ENCODE data around the gene CSNK1E.

Gene CSNK1E

GRCh38 chr22:38282397-38282796, 34.8 kb downstream of the CSNK1E start:
- no peak for DNase-seq (ENCODE audit: low read depth in 2 of 3, low spot score in 2 of 3)

DNA sequence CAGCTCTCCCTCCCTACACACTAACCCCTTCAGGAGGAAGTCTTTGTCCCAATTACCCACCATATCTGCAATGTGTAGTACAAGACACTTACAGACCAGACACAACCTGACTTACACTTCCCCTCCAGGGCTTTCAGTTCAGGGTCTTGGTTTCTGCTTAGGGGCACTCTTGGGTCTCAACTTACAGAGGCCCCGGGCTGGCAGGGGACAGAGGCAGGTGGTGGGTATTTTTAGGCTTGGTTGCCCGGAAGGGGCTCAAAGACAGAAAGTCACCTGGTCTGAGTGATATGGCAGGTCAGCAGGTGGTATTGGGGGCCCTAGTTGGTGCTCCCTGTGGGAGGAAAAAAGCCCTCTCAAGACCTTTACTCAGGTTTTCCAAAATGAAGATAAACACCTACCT, 41.1 kb downstream of the CSNK1E start:
- DNase-seq (ENCODE audit: low read depth in 2 of 3, low spot score in 2 of 3) = no peak

DNA sequence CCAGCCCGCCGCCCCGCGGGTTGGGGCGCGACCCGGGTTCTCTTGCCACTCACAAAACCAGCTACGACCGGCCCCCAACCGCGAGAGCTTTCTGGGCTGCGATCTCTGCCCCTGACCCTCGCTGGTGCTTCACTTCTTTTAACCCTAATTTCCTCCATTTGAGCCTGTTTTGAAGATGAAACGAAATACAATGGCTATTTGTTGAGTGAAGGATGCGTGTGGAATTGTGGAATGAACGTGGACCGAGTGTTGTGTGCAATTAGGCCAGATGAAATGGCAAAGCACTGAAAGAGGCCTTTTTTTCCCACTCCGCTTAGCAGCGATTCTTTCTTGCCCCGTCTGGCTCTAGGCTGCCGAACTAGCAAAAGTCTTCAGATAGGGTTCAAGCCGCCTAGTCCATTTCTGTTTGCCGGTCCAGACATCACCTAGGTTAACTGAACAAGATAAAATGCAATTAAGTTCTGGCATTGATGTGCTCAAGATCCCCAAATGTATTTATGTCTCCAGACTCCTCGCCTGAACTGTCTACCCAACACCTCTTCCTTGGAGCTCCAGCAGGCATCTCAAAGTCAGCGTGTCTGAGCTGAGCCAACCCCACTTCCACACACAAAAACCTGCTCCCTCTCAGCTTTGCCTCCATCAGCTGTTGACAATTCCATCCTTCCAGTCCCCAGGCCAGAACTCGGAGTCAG, 44.0 kb downstream of the CSNK1E start:
- no peak for DNase-seq (ENCODE audit: low read depth in 2 of 3, low spot score in 2 of 3)

GRCh38 chr22:38272373-38273134, 44.7 kb downstream of the CSNK1E start, which contains the start of gene TMEM184B:
TSS of gene TMEM184B (minus strand) at chr22:38273010. CDS start at chr22:38247961, 25,049 bp downstream.
- DNase-seq (ENCODE audit: low read depth in 2 of 3, low spot score in 2 of 3) = peak; percentile 49 to 71 (median 60)

DNA sequence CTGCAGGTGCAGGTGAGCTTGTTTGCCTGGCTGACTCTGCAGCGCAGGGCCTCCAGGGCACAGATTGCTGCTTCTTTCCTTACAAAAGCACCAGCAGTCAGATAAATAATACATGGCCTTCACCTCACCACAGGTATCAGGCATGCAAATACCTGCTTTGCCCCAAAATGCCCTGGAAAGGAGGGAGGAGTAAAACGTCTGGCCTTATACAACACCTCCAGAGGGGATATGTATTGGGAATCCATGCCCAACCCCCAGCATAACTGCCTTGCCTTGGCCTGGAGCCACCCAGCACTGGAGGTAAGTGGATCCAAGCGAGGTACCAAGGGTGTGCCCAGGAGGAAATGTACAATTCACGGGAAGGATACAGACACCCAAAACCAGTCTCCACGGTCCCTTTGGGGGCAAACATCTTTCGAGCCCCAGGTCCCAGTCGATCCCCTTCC, 45.3 kb downstream of the CSNK1E start:
- no peak for DNase-seq (ENCODE audit: low read depth in 2 of 3, low spot score in 2 of 3)

GRCh38 chr22:38271101-38271500, 46.1 kb downstream of the CSNK1E start:
- DNase-seq (ENCODE audit: low read depth in 2 of 3, low spot score in 2 of 3) = no peak

DNA sequence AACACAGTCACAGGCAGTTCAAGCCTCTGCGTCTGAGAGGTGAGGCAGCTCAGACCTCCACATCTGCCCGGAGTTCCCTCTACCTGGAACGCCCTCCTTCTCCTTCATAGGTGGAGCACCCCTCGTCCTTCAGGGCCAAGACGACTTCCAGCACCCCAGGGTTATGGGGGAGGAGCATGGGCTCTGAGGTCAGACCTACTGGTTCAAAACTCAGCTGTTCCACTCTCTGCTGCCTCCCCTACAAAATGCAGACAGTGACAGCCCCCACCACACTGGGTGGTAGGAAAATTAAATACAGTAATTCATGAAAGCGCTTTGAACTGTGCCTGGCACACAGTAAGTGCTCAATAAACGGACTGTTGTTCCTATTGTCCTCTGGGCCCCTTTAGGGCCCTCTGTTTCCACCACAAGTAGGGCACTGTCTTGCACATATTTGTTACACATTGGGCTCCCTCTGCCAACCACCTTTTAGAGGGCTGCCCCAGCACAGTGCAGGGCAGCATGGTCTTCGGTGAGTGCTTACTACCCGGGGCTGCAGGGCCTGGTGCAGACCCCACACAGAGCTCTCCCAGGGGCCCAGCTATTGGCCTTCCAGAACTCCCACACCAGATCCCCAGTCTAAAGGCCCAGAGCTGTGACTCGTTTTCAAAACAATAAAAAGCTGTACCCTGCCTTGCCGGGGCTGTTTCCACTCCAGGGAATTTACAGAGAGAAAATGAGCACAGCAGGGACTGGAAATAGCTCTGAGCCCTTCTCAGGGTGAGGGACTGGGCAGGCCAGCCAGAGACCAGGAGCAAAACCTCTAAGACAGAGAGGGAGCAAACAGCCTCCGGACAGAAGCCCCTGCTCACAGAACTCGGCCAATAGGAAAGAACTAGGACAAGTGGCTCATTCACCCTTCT, 46.9 kb downstream of the CSNK1E start:
- DNase-seq (ENCODE audit: low read depth in 2 of 3, low spot score in 2 of 3) = no peak

DNA sequence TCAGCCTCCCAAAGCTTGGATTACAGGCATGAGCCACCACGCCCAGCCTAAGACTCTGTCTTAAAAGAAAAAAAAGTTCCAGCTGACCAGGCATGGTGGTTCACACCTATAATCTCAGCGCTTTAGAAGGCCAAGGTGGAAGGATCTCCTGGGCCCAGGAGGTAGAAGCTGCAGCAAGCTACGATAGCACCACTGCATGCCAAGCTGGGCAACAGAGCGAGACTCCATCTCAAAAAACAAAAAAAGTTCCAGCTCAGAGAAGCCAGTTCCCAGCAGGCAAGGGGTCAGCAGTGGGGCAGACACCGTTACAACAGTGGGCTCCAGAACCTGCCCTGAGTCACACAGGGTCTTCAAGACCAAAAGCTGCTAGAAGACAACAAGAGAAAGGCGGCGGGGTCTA, 47.8 kb downstream of the CSNK1E start:
- no peak for DNase-seq (ENCODE audit: low read depth in 2 of 3, low spot score in 2 of 3)

- peak in 1 of 3 experiments; percentile 7 for DNase-seq (ENCODE audit: low read depth in 2 of 3, low spot score in 2 of 3)
Measured at GRCh38 chr22:38267086-38267485, 50.1 kb downstream of the CSNK1E start.

GRCh38 chr22:38266120-38266519, 51.1 kb downstream of the CSNK1E start:
- no peak for DNase-seq (ENCODE audit: low read depth in 2 of 3, low spot score in 2 of 3)

DNA sequence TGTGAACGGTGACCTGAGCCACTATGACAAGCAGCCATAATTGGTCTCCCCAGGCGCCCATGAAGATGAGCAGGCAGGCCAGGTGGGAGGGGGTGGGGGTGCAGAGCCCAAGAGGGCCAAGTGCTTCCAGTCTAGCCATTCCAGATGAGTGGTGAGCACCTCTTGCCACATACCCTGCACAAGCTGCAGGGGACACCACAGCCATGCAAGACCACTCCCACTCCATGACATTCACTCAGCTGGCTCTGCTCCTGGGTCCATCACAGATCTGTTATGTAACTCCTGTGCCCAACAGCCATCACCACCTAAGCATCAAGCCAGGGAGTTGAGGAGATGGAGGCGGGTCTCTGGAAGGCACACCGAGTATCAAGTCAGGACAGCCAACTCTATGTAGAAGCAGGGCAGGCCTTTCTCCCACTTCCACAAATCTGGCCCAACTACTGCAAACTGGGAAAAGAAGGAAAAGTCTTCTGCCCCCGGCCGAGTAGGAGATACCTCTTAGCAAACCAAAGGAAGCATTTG, 52.9 kb downstream of the CSNK1E start:
- DNase-seq (ENCODE audit: low read depth in 2 of 3, low spot score in 2 of 3) = no peak

- no peak for DNase-seq (ENCODE audit: low read depth in 2 of 3, low spot score in 2 of 3)
Measured at GRCh38 chr22:38262051-38262795, 55.0 kb downstream of the CSNK1E start.

DNA sequence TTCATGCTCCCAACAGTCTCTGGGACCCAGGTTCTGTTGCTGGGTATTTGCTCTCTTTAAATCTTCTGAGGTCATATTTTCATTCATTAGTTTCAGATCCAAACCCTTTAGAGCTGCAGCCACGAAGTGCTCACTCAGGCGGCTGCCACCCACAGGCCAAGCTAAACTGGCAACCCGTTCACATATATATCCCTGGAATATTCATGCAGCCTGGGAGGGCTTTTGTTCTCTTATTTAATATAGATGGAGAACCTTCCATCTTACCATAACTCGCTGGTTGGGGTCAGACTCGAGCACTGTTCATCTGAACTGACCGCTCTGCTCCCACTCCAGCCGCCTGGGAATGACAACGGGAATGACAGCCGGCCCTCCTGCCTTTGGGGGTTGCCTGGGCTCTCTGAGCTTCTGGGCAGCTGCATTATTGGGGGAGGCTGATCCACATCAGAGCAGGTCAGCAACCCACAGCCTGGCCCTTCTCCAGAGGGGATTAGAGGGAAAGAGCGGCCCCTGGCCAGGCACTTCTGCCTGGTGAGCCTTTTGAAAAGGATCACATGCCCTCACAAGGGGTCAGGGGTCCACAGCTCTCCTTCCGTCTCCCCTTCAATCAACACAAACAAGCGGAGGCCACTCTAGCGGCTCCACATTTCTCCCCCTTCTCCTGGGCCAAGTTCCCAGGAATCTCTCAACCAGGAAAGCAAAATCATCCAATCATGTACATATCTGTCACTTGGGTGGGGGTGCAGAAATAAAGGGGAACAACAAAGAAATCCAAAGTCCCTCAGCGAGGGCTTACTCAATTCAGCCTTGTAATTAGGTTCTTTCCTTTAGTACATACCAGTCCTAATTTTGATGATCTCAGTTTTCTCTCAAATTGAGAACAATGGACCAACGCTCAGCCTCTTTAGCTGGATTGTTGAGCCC, 56.2 kb downstream of the CSNK1E start:
- no peak for DNase-seq (ENCODE audit: low read depth in 2 of 3, low spot score in 2 of 3)

- DNase-seq (ENCODE audit: low read depth in 2 of 3, low spot score in 2 of 3) = no peak
Measured at GRCh38 chr22:38259370-38259769, 57.9 kb downstream of the CSNK1E start.

DNA sequence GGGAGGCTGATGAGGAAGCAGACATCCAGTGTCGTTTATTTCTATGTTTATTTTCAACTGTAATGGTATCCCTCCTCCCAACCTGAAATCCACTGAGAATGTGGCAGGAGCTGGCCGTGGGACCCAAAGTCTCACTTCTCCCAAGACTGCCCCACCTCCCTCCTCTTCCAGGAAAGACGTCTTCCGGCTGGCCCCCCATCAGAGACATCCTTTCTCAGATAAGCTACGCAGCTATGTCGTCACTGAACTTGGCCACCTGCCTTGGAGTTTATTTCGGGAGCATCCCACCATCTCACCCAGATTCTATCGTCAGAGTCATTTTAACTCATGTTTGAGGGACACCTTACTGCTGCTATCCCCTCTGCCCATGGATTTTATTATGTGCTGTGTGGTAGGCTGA, 58.3 kb downstream of the CSNK1E start:
- DNase-seq (ENCODE audit: low read depth in 2 of 3, low spot score in 2 of 3) = no peak

DNA sequence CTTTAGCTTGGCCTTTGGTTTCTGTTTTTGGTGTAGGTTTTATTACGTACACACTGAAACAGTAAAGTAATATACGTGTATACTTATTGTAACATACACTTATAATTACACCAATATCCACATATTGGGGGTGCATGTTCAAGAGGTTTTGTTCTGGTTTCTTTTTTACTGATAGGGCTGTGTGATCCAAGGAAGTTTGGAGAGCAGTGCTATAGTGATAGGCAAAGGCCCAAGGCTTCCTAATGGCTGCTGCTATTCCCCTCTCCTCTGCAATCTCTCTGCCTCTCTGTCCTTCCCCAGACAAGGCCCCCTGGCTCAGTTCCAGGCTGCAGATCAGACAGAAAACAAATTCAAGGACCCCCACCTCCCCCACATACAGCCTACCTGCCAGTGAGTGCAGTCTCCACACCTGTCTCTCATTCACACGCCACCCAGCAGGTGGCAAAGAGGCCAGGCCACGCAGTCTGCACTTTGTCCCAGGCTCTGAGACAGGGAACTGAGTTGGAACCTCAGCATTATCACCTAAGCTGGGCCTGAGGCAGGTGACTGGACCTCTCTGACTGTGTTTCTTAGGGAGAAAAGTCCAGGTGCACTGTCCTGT, 59.5 kb downstream of the CSNK1E start:
- no peak for DNase-seq (ENCODE audit: low read depth in 2 of 3, low spot score in 2 of 3)

GRCh38 chr22:38257181-38257580, 60.1 kb downstream of the CSNK1E start:
- DNase-seq (ENCODE audit: low read depth in 2 of 3, low spot score in 2 of 3) = no peak

GRCh38 chr22:38255697-38256096, 61.5 kb downstream of the CSNK1E start:
- DNase-seq (ENCODE audit: low read depth in 2 of 3, low spot score in 2 of 3) = no peak

DNA sequence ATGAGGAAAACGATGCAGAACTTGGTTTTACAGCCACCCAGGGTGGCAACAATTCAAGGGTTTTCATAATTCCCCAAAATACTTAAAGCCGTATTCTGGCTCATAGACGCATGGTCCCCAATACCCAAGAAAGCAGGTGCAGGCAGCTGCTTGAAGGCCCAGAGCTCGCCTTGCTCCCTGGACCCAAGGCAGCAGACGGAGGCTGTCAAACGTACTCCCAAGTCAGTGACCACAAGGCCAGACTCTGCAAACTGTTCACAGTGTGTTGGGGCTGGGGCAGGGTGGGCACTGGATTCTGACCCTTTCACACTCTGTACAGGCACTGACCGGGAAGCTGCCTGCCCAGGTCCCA, 65.9 kb downstream of the CSNK1E start:
- no peak for DNase-seq (ENCODE audit: low read depth in 2 of 3, low spot score in 2 of 3)

Measured in activated CD8-positive, alpha-beta memory T cell treated with anti-CD3 and anti-CD28 coated beads for 48 hours (primary cell).